Fibroblast of skin of scalp (primary cell): ENCODE data around the gene ZNF280C. TPM values are rescaled to one million over a fixed set of nuclear protein-coding genes. Genes with fewer than 3 reads are reported as not detected.
"Not testable (repeated sequence)": the region's sequence is repeated elsewhere in the genome, so short reads cannot be mapped to it uniquely, and the experiment has no call there.

ENCODE experiments used
- DNase-seq: peaks from one replicate; pipeline ENCODE4 v3.0.0-alpha.2; 2013
- polyA plus RNA-seq, 2 experiments: library from polyadenylated mRNA; unstranded; fragments of 120-200 nt; gene quantifications; one replicate each; pipeline ENCODE4 v1.2.1, GENCODE V29; 2013; ENCODE audit not compliant: insufficient read length in 2 of 2

Gene ZNF280C, protein sequence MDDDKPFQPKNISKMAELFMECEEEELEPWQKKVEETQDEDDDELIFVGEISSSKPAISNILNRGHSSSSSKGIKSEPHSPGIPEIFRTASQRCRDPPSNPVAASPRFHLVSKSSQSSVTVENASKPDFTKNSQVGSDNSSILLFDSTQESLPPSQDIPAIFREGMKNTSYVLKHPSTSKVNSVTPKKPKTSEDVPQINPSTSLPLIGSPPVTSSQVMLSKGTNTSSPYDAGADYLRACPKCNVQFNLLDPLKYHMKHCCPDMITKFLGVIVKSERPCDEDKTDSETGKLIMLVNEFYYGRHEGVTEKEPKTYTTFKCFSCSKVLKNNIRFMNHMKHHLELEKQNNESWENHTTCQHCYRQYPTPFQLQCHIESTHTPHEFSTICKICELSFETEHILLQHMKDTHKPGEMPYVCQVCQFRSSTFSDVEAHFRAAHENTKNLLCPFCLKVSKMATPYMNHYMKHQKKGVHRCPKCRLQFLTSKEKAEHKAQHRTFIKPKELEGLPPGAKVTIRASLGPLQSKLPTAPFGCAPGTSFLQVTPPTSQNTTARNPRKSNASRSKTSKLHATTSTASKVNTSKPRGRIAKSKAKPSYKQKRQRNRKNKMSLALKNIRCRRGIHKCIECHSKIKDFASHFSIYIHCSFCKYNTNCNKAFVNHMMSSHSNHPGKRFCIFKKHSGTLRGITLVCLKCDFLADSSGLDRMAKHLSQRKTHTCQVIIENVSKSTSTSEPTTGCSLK
- polyA plus RNA-seq (2013, experiment 1 of 2; ENCODE audit: insufficient read length), result 2.7 TPM
- 2.8 TPM for polyA plus RNA-seq (2013, experiment 2 of 2; ENCODE audit: insufficient read length)

DNA sequence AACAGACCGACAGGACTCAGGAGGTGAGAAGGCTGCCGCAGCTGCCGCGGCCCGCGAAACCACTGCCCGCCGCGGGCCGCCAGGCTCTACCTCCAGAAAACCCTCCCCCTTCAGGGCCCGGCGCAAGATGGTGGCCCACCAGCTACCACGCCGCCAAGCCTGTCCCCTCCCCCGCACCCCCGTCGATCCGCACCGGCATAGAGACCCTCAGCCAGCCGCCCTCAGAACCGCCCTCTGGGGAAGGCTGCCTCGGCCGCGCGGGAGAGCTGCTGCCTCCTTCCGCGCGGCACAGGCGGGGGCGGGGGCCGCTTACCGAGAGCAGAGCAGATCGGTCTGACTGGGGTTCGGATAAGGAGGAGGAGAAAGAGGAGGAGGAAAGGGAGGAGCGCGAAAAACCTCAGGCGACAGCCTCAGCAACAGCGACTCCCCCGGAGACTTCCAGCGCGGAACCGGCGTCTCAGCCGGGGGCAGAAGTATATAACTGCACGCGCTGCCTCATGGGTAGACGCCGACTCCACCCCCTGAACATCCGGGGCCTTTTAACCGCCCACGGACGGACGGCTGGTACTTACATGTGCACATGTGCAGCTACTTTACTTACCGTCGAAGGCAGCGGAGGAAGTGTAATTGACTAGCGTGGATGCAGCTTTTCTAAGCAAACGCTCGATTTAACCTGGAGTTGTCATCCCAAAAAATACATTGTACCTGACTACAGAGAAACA is at the start of gene ZNF280C:
ZNF280C (minus strand) TSS at position 451 of the 722 bp plus-strand sequence. CDS start 8,450 bp downstream, outside the sequence.
- DNase-seq, result peak; percentile 95

DNA sequence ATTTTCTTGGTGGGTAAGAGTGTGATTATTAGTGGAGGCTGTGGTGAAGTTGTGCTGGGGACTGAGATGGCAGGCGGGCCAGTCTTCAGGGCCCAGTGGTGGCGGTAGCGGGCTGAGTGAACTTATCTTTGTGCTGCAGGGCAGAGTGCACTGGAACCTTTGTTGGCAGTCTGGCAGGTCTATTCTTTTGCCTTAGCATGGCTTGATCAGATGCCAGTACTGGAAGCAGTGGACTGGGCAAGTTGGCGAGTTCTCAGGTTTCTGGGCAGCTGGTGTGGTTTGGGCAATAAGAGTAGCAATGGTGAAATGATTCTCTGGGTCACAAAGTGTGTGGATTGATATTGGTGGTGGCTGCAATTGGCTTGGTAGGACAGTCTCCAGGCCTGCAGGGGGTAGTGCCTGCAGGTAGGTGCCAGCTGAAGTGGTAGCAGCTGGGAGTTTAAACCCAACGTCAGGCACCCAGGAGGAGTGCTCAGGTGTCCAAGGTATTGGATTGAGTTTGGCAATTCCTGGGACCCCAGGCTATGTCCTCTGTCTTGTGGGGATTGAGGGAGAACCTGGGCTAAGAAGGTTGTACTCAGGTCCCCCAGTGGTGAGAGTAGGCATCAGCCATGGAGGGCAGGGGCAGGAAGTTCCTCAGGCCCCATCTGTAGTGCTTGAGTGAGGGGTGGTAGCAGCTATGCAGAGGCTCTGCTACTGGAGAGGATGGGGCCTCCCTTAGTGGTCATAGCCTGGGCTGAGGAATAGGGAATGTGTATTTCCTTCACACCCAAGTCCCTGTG is 36.1 kb upstream of the ZNF280C start:
- DNase-seq, result no peak

DNA sequence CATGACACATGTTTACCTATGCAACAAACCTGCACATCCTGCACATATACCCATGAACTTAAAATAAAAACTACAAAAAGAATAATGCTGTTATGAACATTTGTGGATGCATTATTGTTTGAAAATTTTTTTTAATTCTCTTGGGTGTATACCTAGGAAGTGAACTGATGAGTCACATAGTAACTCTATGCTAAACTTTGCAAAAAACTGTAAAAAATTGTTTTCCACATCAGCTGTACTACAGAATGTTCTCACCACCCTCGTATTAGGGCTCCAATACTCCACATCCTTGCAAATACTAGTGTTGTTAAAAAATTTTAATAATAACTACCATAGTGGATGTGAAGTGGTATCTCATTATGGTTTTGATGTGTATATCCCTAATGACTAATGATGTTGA is 33.3 kb upstream of the ZNF280C start:
- no peak for DNase-seq

DNA sequence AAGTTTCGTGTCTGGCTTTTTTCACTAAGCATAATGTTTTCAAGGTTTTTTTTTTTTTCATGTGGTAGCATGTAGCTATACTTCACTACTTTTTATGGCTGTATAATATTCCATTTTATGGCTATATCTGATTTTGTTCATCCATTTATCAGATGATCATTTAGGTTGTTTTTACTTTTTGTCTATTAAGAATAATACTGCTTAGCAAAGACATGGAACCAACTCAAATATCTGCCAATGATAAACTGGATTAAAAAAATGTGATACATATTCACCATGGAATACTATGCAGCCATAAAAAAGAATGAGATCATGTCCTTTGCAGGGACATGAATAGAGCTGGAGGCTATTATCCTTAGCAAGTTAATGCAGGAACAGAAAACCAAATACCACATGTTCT is 32.7 kb upstream of the ZNF280C start:
- no peak for DNase-seq

DNA sequence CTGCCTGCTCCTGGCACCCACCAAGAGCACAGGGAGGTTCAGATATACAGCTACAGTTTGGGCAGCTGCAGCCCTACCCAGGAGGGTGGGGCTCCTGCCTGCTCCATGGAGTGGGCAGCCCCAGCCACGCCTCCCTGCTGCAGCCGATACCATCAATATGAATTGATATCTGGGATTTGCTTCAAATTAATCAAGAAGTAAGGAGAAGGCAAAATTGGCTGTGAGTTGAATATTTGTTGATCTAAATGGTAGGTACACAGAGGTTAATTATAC is 31.2 kb upstream of the ZNF280C start:
- no peak for DNase-seq

DNA sequence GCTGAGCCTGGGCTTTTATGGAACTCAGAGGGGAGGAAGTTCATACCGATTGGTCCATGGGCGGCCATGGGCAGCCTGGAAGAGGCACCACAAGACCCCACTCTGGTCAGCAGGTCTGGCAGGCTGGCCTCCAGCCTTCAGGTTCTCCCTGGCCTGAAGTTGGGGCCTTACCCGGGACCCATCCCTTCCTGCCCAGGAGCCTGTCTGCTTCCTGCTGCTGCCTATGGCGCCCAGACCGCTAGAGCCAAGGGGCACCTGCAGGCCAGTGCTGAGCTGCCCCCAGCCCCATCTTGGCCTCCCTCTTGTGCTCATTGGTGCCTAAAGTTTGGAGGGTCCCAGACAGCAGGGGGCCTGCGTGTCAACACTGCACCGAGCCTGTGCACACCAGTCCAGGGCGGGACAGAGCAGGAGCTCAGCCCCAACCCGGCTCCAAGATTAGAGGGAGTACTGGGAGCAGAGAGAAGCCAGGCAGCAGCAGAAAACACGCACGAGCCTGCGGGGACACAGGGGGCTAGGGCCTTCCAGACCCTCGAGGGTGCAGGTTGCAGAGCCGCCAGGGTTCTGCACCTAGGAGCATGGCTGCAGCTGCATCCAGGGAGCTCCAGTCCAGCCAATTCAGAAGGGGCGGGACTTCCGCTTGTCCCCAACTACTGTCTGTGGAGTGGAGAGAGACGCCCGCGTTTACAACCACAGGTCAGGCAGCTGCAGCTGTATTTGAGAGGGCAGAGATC is 30.7 kb upstream of the ZNF280C start:
- no peak for DNase-seq

DNA sequence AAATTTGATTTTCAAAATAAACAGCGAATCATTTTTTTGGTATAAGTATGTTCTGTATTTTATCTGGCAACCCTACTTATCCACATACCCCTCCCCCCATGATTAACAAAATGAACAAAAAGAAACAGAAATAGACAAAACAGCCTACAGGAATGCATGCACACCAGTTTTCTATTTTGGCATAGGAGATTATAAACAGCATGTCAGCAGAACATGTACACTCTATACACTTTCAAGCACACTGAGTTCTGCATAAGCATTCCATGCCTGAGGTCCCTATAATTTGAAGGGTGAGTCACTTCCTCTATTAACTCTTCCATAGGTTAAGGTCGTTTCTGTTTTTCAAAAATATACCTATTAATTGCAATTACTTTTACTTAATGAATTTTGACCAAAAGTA is 28.0 kb upstream of the ZNF280C start:
- peak; percentile 2 for DNase-seq

DNA sequence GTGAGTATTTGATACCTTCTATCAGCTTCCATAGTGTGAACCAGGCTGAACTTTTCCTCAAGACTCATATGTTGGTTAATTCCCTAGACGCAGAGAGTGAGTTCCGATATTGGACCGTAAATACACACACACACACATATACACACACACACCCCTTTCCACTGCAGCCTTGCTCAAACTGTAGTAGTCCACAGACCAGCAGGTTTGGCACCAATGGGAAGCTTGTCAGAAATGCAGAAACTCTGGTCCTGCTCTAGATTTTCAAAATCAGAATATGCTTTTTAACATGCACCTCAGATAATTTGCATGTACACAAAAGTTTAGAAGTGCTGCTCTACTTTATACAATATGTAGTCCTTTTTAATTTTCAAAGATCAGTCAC is 27.6 kb upstream of the ZNF280C start:
- no peak for DNase-seq

DNA sequence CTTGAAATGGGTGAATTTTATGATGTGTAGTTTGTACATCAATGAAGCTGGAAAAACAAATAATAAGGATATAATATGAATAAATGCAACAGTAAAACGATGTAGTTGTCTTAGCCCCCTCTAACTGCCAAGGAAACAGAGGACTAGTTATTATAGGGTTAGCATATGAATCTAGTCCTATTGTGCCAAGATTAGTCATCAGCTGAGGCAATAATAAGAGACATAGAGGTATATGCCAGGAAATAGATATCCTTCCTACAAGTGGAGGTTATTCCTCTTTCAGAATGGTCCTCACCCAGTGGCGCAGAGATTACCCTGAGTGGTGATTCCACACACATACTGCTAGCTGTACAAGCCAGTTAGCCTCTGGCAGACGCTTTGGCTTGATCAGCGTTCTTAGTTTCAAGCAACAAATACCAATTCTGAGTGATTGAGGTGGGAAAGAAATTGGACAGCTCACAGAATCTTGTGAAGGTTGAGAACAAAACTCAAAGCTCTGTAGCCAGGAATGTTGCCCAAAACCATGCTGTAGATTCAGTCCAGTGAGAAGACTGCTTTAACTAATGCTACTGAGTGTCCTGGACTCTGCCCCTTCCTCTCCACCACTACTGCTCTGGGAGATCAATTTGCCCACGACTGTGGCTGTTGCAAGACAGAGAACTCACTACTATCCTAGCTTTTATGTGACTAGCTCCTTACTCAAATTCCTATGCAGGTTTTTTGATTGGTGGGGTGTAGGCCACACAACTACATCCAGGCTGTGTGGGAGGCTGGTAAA is 27.0 kb upstream of the ZNF280C start:
- DNase-seq, result no peak

DNA sequence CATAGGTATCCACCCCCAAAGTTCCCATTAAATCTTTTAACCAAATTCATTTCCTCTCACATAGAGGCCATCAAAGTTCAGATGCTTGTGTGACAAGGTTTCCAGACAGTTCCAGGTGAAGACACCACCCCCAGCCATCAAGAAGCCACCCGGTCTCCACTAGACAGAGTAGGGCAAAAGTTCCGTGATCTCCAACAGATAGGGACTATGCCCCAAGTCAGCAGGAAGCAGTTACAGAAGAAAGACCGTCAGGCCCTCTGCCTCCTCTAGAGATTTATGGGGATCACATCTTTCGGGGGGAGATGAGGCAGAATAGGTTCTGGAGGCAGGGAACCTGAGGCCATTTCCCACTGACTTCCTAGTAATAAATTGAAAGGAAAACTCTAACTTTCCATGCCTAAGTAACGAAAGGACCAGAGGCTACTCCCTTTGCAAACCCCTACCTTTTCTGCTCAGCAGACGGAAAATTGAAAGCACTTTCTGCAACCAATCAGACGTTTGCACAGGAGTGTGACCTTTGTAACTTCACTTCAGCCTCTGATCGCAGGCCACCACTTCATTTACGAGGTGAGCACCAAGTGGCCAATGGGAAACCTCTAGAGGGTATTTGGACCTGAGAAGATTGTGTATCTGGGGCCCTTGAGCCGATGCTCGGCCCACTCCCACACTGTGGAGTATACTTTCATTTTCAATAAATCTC is 18.5 kb upstream of the ZNF280C start:
- DNase-seq, result no peak

DNA sequence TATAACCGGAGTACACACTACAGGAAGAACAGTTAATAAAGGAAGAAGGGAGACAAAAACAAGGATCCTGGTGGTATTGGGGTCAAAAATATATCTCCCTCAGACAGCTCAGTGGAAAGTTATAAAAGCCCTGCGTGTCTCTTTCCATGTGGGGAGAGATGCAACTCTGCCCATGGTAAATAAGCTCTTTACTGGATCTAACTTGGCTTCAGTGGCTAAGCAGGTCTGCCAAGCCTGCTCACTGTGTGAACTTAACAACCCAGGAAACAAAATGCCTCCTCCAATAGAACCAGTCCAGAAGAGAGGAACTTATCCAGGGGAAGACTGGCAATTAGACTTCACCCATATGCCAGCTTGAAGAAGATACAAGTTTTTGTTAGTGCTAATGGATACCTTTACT is 17.0 kb upstream of the ZNF280C start:
- DNase-seq, result no peak

DNA sequence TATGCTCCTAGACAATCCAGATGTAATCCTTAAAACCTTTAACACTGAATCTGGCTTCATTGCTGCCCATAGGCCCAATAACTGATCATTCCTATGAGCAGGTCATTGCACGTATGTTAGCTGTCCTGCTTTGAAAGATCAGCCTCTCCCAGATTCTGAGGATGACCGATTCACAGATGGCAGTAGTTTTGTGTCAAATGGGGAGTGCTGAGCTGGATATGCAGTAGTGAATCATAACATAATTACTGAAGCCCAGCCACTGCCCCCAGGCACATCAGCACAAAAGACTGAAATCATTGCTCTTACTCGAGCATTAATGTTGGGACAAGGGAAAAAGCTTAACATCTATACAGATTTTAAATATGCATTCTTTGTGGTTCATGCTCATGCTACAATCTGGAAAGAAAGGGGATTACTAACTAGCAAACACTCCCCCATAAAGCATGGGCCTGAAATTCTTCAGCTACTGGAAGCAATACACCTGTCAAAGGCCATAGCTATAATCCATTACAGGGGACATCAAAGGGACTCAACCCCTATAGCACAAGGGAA is 16.4 kb upstream of the ZNF280C start:
- no peak for DNase-seq

DNA sequence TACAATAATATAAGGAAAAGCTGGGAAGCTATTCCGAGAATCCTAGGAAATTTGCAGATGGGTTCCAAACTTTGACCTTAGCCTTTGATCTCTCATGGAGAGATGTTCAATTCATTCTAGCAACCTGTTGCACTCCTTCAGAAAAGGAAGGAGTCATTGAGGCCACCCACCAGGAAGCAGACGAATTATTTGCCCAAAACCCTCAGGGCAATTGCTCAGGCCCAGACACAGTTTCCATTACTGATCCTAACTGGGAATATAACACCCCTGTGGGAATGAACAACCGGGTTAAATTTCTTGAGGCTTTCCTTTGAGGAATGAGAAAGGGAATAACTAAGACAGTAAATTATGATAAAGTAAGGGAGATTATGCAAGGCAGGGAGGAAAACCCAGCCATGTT is 13.5 kb upstream of the ZNF280C start:
- DNase-seq, result no peak

DNA sequence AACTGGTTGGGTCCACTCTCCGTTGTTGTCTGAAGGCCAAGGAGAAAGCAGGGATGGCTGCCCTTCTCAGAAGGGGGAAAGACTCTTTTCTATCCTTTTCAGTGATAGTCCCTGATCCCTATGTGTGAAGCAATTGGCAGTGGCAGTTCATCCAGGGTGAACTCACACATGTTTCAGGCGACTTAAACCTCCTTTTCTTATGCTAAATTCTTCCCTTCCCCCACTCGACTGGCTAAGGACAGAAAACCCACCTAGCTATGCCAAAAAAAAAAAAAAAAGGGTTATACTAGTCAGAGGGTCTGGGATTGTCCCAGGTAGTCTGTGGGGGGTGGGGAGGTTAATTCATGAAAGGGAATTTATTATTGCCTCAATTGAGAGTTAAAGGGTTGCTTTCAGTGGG is 12.2 kb upstream of the ZNF280C start:
- DNase-seq, result no peak

DNA sequence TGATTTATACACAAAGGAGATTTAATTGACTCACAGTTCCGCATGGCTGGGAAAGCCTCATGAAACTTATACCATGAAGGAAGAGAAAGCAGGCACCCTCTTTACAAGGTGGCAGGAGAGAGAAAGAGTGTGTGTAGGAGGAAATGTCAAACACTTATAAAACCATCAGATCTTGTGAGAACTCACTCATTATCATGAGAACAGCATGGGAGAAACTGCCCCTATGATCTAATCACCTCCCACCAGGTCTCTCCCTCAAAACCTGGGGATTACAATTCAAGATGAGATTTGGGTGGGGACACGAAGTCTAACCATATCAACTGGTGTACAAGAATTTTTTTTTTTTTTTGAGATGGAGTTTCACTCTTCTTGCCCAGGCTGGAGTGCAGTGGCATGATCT is 3.6 kb upstream of the ZNF280C start:
- DNase-seq, result not testable (repeated sequence)

DNA sequence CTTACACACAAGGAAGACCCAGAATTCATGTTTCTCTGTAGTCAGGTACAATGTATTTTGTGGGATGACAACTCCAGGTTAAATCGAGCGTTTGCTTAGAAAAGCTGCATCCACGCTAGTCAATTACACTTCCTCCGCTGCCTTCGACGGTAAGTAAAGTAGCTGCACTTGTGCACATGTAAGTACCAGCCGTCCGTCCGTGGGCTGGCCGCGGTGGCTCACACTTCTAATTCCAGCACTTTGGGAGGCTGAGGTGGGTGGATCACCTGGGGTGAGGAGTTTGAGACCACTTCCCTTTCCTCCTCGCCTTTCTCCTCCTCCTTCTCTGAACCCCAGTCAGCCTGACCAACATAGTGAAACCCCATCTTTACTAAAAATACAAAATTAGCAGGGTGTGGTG is 692 bp upstream of the ZNF280C start:
- DNase-seq, result not testable (repeated sequence)

DNA sequence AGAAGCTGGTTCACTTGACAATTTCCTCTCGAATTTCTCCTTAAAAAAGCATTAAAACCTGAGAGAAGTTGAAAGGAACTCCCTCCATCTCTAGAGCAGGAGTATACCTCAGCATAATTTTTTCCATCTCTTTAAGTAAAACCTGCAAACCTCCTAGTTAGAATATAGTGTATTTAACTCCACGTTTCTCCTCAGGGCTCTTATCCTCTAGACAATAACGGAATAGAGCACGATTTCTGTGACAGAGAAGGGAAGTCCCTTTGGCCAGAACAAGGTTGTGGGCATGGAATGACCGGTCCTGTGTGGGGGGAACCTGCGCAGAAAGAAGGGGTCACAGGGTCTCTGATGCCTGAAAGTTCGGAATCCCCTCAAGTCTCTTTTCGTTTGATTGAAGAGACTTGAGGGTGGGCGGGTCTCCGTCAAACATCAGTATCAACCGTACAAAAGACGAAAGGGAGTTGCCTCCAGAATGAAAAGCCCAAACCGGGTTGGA is 697 bp downstream of the ZNF280C start:
- DNase-seq, result no peak

DNA sequence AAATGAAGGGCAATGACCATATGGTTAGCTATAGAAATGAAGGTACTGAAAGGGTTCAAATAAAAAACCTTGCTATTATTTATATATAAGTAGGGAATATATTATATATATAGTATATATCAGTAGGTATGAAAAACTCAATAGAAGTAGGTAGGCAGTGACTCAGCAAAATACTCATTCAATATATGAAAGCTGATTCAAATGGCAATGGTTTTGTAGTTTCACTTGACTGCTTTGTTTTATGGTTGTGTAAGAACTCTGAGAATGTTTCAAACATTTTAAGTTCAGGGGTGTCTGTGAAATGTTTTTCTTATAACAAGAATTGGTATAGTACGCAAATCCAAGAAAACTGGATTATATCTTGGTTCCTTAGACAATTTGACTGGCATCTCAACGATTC is 4.1 kb downstream of the ZNF280C start:
- DNase-seq, result no peak

DNA sequence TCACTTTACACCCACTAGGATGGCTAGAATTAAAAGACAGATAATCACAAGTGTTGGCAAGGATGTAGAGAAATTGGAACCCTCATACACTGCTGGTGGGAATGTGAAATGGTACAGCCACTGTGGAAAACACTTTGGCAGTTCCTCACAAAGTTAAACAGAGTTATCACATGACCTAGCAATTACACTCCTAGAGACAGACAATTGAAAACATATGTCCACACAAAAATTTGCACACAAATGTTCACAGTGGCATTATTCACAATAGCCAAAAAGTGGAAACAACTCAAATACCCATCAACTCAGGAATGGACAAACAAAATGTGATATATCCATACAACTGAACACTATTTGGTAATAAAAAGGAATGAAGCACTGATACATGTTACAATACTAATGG is 5.7 kb downstream of the ZNF280C start:
- peak; percentile 35 for DNase-seq

DNA sequence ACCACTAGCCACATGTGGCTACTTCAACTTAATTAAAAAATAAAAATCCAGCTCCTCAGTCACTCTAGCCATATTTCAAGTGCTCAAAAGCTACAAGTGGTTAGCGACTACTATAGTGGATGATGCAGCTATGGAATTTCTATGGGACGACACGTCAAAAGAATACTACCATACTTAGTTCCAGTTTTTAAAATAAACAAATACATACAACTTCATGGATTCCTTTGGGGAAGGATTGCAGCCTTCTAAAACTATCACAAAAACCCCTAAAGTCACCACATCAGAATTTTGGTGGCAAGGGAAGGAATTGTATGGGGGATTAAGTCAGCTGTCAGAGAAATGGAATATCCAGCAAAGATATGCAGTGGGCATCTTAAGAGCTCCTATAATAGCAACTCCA is 6.5 kb downstream of the ZNF280C start:
- DNase-seq, result peak; percentile 50
